ENCODE data around the gene CD200R1L.
"Not testable (repeated sequence)": the region's sequence is repeated elsewhere in the genome, so short reads cannot be mapped to it uniquely, and the experiment has no call there.

The CD200R1L gene

GRCh38 chr3:112846764-112847163, at the start of gene CD200R1L:
Gene CD200R1L, minus strand, starts transcription at chr3:112846864. Its CDS starts 17,497 bp downstream, at chr3:112829367.
- DNase-seq = no peak

GRCh38 chr3:112894258-112894657, 47.6 kb upstream of the CD200R1L start:
- DNase-seq = peak in 1 of 3 donors; percentile 17

GRCh38 chr3:112889357-112889756, 42.7 kb upstream of the CD200R1L start:
- no peak for DNase-seq

- DNase-seq = peak in 1 of 3 donors; percentile 9
Measured at GRCh38 chr3:112888381-112889085, 41.9 kb upstream of the CD200R1L start.

- DNase-seq = no peak
Measured at GRCh38 chr3:112884678-112885290, 38.1 kb upstream of the CD200R1L start.

GRCh38 chr3:112881891-112882290, 35.2 kb upstream of the CD200R1L start:
- DNase-seq = no peak

GRCh38 chr3:112875561-112875960, 28.9 kb upstream of the CD200R1L start:
- DNase-seq = peak; percentile 17 to 59 (median 53)

GRCh38 chr3:112874725-112875124, 28.1 kb upstream of the CD200R1L start:
- DNase-seq = peak in 1 of 3 donors; percentile 19

GRCh38 chr3:112873632-112874031, 27.0 kb upstream of the CD200R1L start:
- peak; percentile 37 to 81 (median 76) for DNase-seq

- peak in 1 of 3 donors; percentile 8 for DNase-seq
Measured at GRCh38 chr3:112871735-112872134, 25.1 kb upstream of the CD200R1L start.

GRCh38 chr3:112865757-112866156, 19.1 kb upstream of the CD200R1L start:
- no peak for DNase-seq

GRCh38 chr3:112860898-112861297, 14.2 kb upstream of the CD200R1L start:
- peak in 2 of 3 donors; percentile 55 to 70 for DNase-seq

GRCh38 chr3:112858410-112859069, 11.9 kb upstream of the CD200R1L start:
- DNase-seq = peak; percentile 72 to 87 (median 86)

- no peak for DNase-seq
Measured at GRCh38 chr3:112857526-112857925, 10.9 kb upstream of the CD200R1L start.

- DNase-seq = peak in 2 of 3 donors; percentile 17 to 32
Measured at GRCh38 chr3:112856537-112856936, 9.9 kb upstream of the CD200R1L start.

GRCh38 chr3:112855883-112856282, 9.2 kb upstream of the CD200R1L start:
- no peak for DNase-seq

- not testable (repeated sequence) for DNase-seq
Measured at GRCh38 chr3:112855074-112855473, 8.4 kb upstream of the CD200R1L start.

GRCh38 chr3:112848196-112848595, 1.5 kb upstream of the CD200R1L start:
- DNase-seq = no peak

- no peak for DNase-seq
Measured at GRCh38 chr3:112847692-112848091, 1.0 kb upstream of the CD200R1L start.

GRCh38 chr3:112845772-112846171, 892 bp downstream of the CD200R1L start:
- no peak for DNase-seq

- no peak for DNase-seq
Measured at GRCh38 chr3:112829046-112829445, 17.6 kb downstream of the CD200R1L start.

- no peak for DNase-seq
Measured at GRCh38 chr3:112822064-112823055, 24.3 kb downstream of the CD200R1L start.

Data from suppressor macrophage treated with lipopolysaccharide for 1 hour (primary cell).